Measurements from ENCODE around the gene CBFA2T2. TPM values are rescaled to one million over a fixed set of nuclear protein-coding genes. Genes with fewer than 3 reads are reported as not detected.
"Not testable (repeated sequence)": the region's sequence is repeated elsewhere in the genome, so short reads cannot be mapped to it uniquely, and the experiment has no call there.

Gene CBFA2T2
- total RNA-seq, 1 experiment from 2014 or later = 16.3 TPM

DNA sequence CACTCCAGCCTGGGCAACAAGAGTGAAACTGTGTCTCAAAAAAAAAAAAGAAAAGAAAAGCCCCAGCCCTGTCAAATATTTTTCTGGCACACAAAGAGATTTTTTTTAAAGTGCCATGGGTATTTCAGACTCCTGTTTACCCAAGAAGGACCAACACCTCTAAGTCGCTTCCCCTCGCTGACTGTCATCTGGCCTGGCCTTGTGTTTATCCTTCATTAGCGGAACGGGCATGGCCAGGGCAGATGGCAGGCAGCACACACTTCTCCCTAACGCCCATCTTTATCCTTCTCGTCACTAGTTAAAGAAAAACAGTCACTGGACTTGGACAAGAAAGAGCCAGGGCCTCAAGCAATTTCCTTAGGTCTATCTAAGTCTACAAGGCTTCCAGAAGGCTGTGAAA is 7.3 kb upstream of the CBFA2T2 start:
- intact Hi-C loops (cut with micrococcal nuclease; ENCODE audit: unreplicated experiment) (no loop called here), in situ Hi-C loops (cut with HindIII; ENCODE audit: low pct_unique_long_range_greater_than_20kb, low sequenced_read_pairs) (no loop called here)
- ChIA-PET CTCF (no interaction called here), POLR2A (no interaction called here)
- Histone ChIP-seq H3K27me3 (ENCODE audit: control insufficient read depth, insufficient read depth, low read length) (no peaks in the 10 kb centered on the region), H3K36me3 (ENCODE audit: control insufficient read depth, insufficient read depth, low read length) (no peaks in the 10 kb centered on the region), H3K9me3 (ENCODE audit: control insufficient read depth, insufficient read depth, low read depth, low read length) (no peaks in the 10 kb centered on the region), H3K4me1 (ENCODE audit: control insufficient read depth, insufficient read depth, low read length) (no peaks in the 10 kb centered on the region), H3K27ac (ENCODE audit: low read length) (no peak overlapping the region), H3K4me3 (ENCODE audit: low read depth in 2 of 2, low read length in 2 of 2) (no peak overlapping the region)
- no peak for DNase-seq (ENCODE audit: low read depth, low spot score)
- ATAC-seq = no peak
- no TSS peak for BruUV-seq (replicated peaks)
- TF ChIP-seq, protein P1, sequence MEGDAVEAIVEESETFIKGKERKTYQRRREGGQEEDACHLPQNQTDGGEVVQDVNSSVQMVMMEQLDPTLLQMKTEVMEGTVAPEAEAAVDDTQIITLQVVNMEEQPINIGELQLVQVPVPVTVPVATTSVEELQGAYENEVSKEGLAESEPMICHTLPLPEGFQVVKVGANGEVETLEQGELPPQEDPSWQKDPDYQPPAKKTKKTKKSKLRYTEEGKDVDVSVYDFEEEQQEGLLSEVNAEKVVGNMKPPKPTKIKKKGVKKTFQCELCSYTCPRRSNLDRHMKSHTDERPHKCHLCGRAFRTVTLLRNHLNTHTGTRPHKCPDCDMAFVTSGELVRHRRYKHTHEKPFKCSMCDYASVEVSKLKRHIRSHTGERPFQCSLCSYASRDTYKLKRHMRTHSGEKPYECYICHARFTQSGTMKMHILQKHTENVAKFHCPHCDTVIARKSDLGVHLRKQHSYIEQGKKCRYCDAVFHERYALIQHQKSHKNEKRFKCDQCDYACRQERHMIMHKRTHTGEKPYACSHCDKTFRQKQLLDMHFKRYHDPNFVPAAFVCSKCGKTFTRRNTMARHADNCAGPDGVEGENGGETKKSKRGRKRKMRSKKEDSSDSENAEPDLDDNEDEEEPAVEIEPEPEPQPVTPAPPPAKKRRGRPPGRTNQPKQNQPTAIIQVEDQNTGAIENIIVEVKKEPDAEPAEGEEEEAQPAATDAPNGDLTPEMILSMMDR (IDR thresholded peaks at IDR 0.05) = no peak
- TF ChIP-seq SIN3A (IDR thresholded peaks at IDR 0.05; ENCODE audit: borderline replicate concordance, insufficient read depth, low read depth, low read length) = no peak
- no peak for TF ChIP-seq POLR2AphosphoS5 (IDR thresholded peaks at IDR 0.05; ENCODE audit: low read depth, low read length)
- TF ChIP-seq TCF7L2 (IDR thresholded peaks at IDR 0.05; ENCODE audit: low read depth, low read length) = no peak
- no peak for TF ChIP-seq REST (IDR thresholded peaks at IDR 0.05; ENCODE audit: insufficient read depth in 1 of 2, low read depth in 2 of 2, low read length in 1 of 2)

- DNase-seq (ENCODE audit: low read depth, low spot score); H3K4me1 ChIP-seq (ENCODE audit: control insufficient read depth, insufficient read depth, low read length); in situ Hi-C loops (cut with HindIII; ENCODE audit: low pct_unique_long_range_greater_than_20kb, low sequenced_read_pairs); H3K9me3 ChIP-seq (ENCODE audit: control insufficient read depth, insufficient read depth, low read depth, low read length); intact Hi-C loops (cut with micrococcal nuclease; ENCODE audit: unreplicated experiment); CTCF ChIA-PET; BruUV-seq (replicated peaks); H3K36me3 ChIP-seq (ENCODE audit: control insufficient read depth, insufficient read depth, low read length); H3K4me3 ChIP-seq (ENCODE audit: low read depth in 2 of 2, low read length in 2 of 2); H3K27me3 ChIP-seq (ENCODE audit: control insufficient read depth, insufficient read depth, low read length); H3K27ac ChIP-seq (ENCODE audit: low read length); POLR2A ChIA-PET; ATAC-seq: not testable (repeated sequence)
Measured at GRCh38 chr20:33483186-33483585, 6.7 kb upstream of the CBFA2T2 start.

DNA sequence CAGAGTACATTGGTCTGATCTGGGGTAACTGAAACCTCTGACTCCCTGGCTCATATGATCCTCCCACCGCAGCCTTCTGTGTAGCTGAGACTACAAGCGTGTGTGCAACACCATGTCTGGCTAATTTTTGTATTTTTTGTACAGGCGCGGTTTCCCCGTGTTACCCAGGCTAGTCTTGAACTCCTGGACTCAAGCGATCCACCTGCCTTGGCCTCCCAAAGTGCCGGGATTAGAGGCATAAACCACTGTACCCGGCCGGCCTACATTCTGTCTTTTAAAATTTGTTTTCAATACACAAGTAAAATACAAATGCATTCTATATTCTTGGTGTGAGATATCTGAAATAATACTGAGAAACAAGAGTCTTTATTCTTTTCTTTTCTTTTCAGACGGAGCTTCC is 1.7 kb upstream of the CBFA2T2 start:
- H3K4me3 ChIP-seq (ENCODE audit: low read depth in 2 of 2, low read length in 2 of 2) = no peak overlapping the region
- ATAC-seq (no peak), DNase-seq (ENCODE audit: low read depth, low spot score) (no peak)
- TF ChIP-seq SIN3A (IDR thresholded peaks at IDR 0.05; ENCODE audit: borderline replicate concordance, insufficient read depth, low read depth, low read length) (no peak), REST (IDR thresholded peaks at IDR 0.05; ENCODE audit: insufficient read depth in 1 of 2, low read depth in 2 of 2, low read length in 1 of 2) (no peak), TCF7L2 (IDR thresholded peaks at IDR 0.05; ENCODE audit: low read depth, low read length) (no peak), POLR2AphosphoS5 (IDR thresholded peaks at IDR 0.05; ENCODE audit: low read depth, low read length) (no peak)
- TF ChIP-seq, protein P1 (IDR thresholded peaks at IDR 0.05) = no peak
- in situ Hi-C loops (cut with HindIII; ENCODE audit: low pct_unique_long_range_greater_than_20kb, low sequenced_read_pairs) (no loop called here), intact Hi-C loops (cut with micrococcal nuclease; ENCODE audit: unreplicated experiment) (no loop called here)
- H3K27me3 ChIP-seq (ENCODE audit: control insufficient read depth, insufficient read depth, low read length) = no peaks in the 10 kb centered on the region
- H3K9me3 ChIP-seq (ENCODE audit: control insufficient read depth, insufficient read depth, low read depth, low read length) = no peaks in the 10 kb centered on the region
- CTCF ChIA-PET = no interaction called here
- H3K36me3 ChIP-seq (ENCODE audit: control insufficient read depth, insufficient read depth, low read length) = no peaks in the 10 kb centered on the region
- POLR2A ChIA-PET = interaction anchor here (0.6 kb wide), 1 partner anchor 235 kb away, joined by 3 read pairs; no protein-coding TSS in a partner anchor
- BruUV-seq (replicated peaks) = no TSS peak
- H3K27ac ChIP-seq (ENCODE audit: low read length) = no peak overlapping the region
- peaks cover 4% of the 10 kb centered on the region; the same call in 1 of the 2 replicates for H3K4me1 ChIP-seq (ENCODE audit: control insufficient read depth, insufficient read depth, low read length)

Data from Panc1 (cell line).